Upper lobe of left lung (tissue), 6 donors: ENCODE measurements around the gene SYNJ2. TPM values are rescaled to one million over a fixed set of nuclear protein-coding genes. Genes with fewer than 3 reads are reported as not detected.

Source experiments
- ATAC-seq, 2 donors: fragments of 200-7000 bp; cut with Tn5 transposase; one replicate each; pipeline ENCODE4 v1.9.1; 2022; ENCODE audit warnings: mild to moderate bottlenecking in 2 of 2, moderate library complexity in 2 of 2; ENCODE audit not compliant: low FRiP score in 2 of 2
- DNase-seq, 2 donors: peaks; one replicate each; pipeline ENCODE4 v3.0.0-alpha.2; 2019 to 2020
- H3K27ac ChIP-seq, 4 donors: fragments of 200-600 bp; sonication (generic); one replicate each; pipeline ENCODE4 v1.5.1; 2016 to 2019
- H3K27me3 ChIP-seq, 4 donors: fragments of 200-600 bp; sonication (generic); one replicate each; pipeline ENCODE4 v1.5.1; 2017 to 2019
- H3K36me3 ChIP-seq, 4 donors: fragments of 200-600 bp; sonication (generic); one replicate each; pipeline ENCODE4 v1.5.1; 2016 to 2019
- H3K4me1 ChIP-seq, 4 donors: fragments of 200-600 bp; sonication (generic); one replicate each; pipeline ENCODE4 v1.5.1; 2018 to 2019
- H3K4me3 ChIP-seq, 4 donors: fragments of 200-600 bp; sonication (generic); one replicate each; pipeline ENCODE4 v1.5.1; 2017 to 2019; ENCODE audit warnings: mild to moderate bottlenecking in 2 of 4, moderate library complexity in 1 of 4
- H3K9me3 ChIP-seq, 4 donors: fragments of 200-600 bp; sonication (generic); one replicate each; pipeline ENCODE4 v1.5.1; 2018 to 2019
- CTCF ChIP-seq, 6 experiments: fragments of 450-650 bp in 4 of 6; fragments of 200-600 bp in 2 of 6; sonication (generic) in 2 of 6; IDR thresholded peaks; one replicate each; pipeline ENCODE4 v1.5.1; 2016 to 2019; ENCODE audit warnings: antibody characterized with exemption in 6 of 6
- EP300 ChIP-seq, 4 donors: sonication (generic); formaldehyde crosslinking; IDR thresholded peaks; one replicate each; pipeline ENCODE4 v1.5.1; 2017; ENCODE audit warnings: antibody characterized with exemption in 4 of 4, control low read depth in 2 of 4
- POLR2A ChIP-seq, 4 donors: fragments of 450-650 bp; IDR thresholded peaks; one replicate each; pipeline ENCODE4 v1.5.1; 2016 to 2017; ENCODE audit warnings: antibody characterized with exemption in 4 of 4, mild to moderate bottlenecking in 2 of 4
- POLR2AphosphoS5 ChIP-seq, 2 donors: sonication (generic); formaldehyde crosslinking; IDR thresholded peaks; one replicate each; pipeline ENCODE4 v1.5.1; 2017; ENCODE audit warnings: antibody characterized with exemption in 2 of 2
- WGBS, 2 donors: methylation state at CpG; one replicate each; pipeline ENCODE4 v1.1.5; 2017 to 2018; 5-methylcytosine and 5-hydroxymethylcytosine counted together
- small RNA-seq, 4 donors: library from RNA; depleted of rRNA; stranded (forward); fragments of <200 nt; gene quantifications; one replicate each; pipeline ENCODE3, GENCODE V24; 2016
- total RNA-seq, 6 donors: library from RNA; depleted of rRNA in 4 of 6; stranded (reverse); fragments of >200 nt in 4 of 6; gene quantifications; one replicate each; pipeline versions ENCODE4 v1.1.0 to v1.2.1, GENCODE V29; 2016 to 2021
- donor health status: DM: no; HTN: no; CAD: no; lungs with moderate emphysema.
- donor health status: DM: no; HTN: yes; CAD: no; lungs with severe emphysema.

SYNJ2 gene
- total RNA-seq, 6 donors from 2014 or later = 3.0 to 7.7 (median 4.2) TPM

GRCh38 chr6:158142789-158143188 is 161.1 kb downstream of the SYNJ2 start:
- TF ChIP-seq EP300 (IDR thresholded peaks at IDR 0.05) (no peak), POLR2AphosphoS5 (IDR thresholded peaks at IDR 0.05) (no peak), POLR2A (IDR thresholded peaks at IDR 0.05) (no peak), CTCF (IDR thresholded peaks at IDR 0.05) (no peak)
- ATAC-seq (peak in 1 of 2 donors; percentile 64), DNase-seq (no peak)
- H3K4me1 ChIP-seq = no peaks in the 10 kb centered on the region
- H3K27ac ChIP-seq = no peak overlapping the region
- no peaks in the 10 kb centered on the region for H3K27me3 ChIP-seq
- peaks cover 0 to 40% (median 10%) of the 10 kb centered on the region in 4 donors for H3K36me3 ChIP-seq
- no peaks in the 10 kb centered on the region for H3K9me3 ChIP-seq
- no peak overlapping the region for H3K4me3 ChIP-seq

- WGBS, 2 donors = 35 to 70% methylated on average over 1 of the region's 1 CpG
- no peak overlapping the region for H3K27ac ChIP-seq
- H3K4me1 ChIP-seq = no peaks in the 10 kb centered on the region
- no peak for TF ChIP-seq EP300 (IDR thresholded peaks at IDR 0.05)
- H3K36me3 ChIP-seq = peaks cover 0 to 36% (median 10%) of the 10 kb centered on the region in 4 donors
- no peaks in the 10 kb centered on the region for H3K27me3 ChIP-seq
- H3K9me3 ChIP-seq = no peaks in the 10 kb centered on the region
- DNase-seq (no peak), ATAC-seq (no peak)
- no peak overlapping the region for H3K4me3 ChIP-seq
Measured at GRCh38 chr6:158143700-158144099, 162.0 kb downstream of the SYNJ2 start.

Small RNA genes within 50 kb of the gene (small RNA-seq; reads per million reads assigned to genes)
- gene RNU6-786P = 0 reads per million in 4 donors

Other genes starting within 250 kb of the SYNJ2 start
- 10 to 100 TPM; 13.6 to 31.6 (median 19.0) TPM for gene SNX9, start 158.6 kb upstream of the SYNJ2 start, total RNA-seq
- gene SERAC1, start 186.4 kb downstream of the SYNJ2 start, total RNA-seq = 10 to 100 TPM in 1 of 6 donors, 1 to 10 TPM in 5; 3.2 to 11.4 (median 6.1) TPM
- 10 to 100 TPM in 2 of 6 donors, 1 to 10 TPM in 3, under 1 TPM in 1; 0.89 to 16.9 (median 3.4) TPM for gene GTF2H5, start 186.5 kb downstream of the SYNJ2 start, total RNA-seq